ENCODE data around the gene LLGL2. TPM values are rescaled to one million over a fixed set of nuclear protein-coding genes. Genes with fewer than 3 reads are reported as not detected.

The LLGL2 gene
- total RNA-seq, 4 donors from 2014 or later: 0.78 to 7.1 (median 1.4) TPM

DNA sequence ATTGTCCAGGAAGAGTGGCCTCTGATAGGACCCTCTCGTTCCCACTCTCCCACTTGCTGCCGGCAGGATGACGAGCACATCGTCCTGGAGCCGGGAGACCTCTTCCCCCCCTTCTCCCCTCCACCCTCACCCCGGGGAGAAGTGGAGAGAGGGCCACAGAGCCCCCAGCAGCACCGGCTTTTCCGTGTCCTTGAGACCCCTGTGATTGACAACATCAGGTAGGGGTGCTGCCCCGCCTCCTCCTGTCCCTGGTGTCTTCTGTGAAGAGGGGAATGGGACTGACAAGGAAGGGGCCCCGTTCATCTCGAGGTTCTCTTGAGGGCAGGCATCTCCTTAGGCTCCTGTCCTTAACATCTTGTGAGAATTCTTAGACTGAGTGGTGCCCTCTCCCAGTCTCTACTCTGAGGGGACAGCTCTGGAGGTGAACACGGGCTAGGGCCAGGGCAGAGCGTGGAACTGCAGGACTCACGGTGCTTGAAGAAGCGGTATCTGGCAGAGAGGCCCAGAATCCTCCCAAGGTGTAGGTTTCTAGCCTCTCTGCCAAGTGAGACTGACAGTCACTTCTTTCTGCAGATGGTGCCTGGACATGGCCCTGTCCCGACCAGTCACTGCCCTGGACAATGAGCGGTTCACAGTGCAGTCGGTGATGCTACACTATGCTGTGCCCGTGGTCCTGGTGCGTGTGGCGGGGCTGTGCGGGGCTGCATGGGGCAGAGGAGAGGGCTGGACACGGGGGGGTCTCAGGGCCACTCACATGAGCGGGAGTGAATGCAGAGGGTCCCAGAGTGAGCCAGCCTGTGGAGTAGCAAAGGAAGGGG is 36.6 kb upstream of the LLGL2 start:
- Histone ChIP-seq H3K36me3 (peaks cover 0 to 29% of the 10 kb centered on the region in 2 donors), H3K9me3 (no peaks in the 10 kb centered on the region), H3K4me1 (peaks cover 67 to 73% of the 10 kb centered on the region in 2 donors), H3K4me3 (no peak overlapping the region), H3K27ac (peak overlapping the region; percentile 58 to 76 (median 72)), H3K27me3 (no peaks in the 10 kb centered on the region)
- intact Hi-C loops (cut with DNase I; ENCODE audit: low total_unique reads) (no loop called here), in situ Hi-C loops (cut with MboI; ENCODE audit: low sequenced_read_pairs in 4 of 4) (no loop called here)
- peak in 1 of 2 donors; percentile 52 for DNase-seq
- peak; percentile 51 to 68 for ATAC-seq
- TF ChIP-seq POLR2A (IDR thresholded peaks at IDR 0.05): no peak
- TF ChIP-seq, protein P1, sequence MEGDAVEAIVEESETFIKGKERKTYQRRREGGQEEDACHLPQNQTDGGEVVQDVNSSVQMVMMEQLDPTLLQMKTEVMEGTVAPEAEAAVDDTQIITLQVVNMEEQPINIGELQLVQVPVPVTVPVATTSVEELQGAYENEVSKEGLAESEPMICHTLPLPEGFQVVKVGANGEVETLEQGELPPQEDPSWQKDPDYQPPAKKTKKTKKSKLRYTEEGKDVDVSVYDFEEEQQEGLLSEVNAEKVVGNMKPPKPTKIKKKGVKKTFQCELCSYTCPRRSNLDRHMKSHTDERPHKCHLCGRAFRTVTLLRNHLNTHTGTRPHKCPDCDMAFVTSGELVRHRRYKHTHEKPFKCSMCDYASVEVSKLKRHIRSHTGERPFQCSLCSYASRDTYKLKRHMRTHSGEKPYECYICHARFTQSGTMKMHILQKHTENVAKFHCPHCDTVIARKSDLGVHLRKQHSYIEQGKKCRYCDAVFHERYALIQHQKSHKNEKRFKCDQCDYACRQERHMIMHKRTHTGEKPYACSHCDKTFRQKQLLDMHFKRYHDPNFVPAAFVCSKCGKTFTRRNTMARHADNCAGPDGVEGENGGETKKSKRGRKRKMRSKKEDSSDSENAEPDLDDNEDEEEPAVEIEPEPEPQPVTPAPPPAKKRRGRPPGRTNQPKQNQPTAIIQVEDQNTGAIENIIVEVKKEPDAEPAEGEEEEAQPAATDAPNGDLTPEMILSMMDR (IDR thresholded peaks at IDR 0.05 in 4 of 5, conservative IDR thresholded peaks at IDR 0.05 in 1 of 5): no peak

DNA sequence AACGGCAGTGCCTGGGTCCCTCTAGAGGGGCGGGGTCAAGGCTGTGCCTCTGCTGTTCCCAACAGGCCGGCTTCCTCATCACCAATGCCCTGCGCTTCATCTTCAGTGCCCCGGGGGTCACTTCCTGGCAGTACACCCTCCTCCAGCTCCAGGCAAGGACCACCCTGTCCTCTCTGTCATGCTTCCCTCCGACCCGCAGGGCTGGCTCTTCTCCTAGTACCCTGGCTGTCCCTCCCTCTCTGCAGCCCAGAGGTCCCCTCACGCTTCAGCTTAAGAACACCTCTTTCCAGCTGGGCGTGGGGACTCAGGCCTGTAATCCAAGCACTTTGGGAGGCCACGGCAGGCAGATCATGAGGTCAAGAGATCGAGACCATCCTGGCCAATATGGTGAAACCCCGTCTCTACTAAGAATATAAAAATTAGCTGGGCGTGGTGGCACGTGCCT is 36.0 kb upstream of the LLGL2 start:
- Histone ChIP-seq H3K4me1 (peaks cover 63 to 68% of the 10 kb centered on the region in 2 donors), H3K27ac (peak overlapping the region; percentile 58 to 76 (median 72)), H3K27me3 (no peaks in the 10 kb centered on the region), H3K9me3 (no peaks in the 10 kb centered on the region), H3K36me3 (peaks cover 0 to 35% of the 10 kb centered on the region in 2 donors), H3K4me3 (no peak overlapping the region)
- DNase-seq (no peak), ATAC-seq (no peak)
- no peak for TF ChIP-seq POLR2A (IDR thresholded peaks at IDR 0.05)
- TF ChIP-seq, protein P1 (IDR thresholded peaks at IDR 0.05 in 4 of 5, conservative IDR thresholded peaks at IDR 0.05 in 1 of 5): no peak
- in situ Hi-C loops (cut with MboI; ENCODE audit: low sequenced_read_pairs in 4 of 4): no loop called here
- intact Hi-C loops (cut with DNase I; ENCODE audit: low total_unique reads): no loop called here

DNA sequence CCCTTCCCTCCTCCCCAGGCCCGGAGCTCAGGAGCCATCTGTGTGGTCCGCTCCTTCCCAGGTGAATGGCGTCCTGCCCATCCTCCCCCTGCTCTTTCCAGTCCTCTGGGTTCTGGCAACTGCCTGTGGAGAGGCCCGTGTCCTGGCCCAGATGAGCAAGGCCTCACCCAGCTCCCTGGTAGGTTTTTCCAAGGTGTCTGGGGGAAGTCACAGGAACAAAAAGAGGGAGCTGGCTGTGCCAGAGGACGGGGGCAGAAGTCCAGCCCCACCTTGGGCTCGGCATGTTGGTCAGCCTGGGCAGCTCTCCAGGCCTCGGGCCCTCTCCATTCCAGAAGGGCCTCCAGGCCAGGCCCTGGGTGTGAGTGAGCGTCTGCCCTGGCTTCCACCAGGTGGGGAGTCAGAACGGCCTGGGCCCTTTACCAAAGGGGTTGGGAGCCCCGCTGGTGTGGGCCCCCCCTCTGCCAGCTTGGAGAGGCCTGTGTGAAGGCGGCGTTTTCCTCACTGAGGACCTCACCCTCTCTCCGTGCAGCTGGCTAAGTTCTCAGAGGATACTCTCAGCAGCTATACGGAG is 35.2 kb upstream of the LLGL2 start:
- ATAC-seq: peak; percentile 42 to 61

DNA sequence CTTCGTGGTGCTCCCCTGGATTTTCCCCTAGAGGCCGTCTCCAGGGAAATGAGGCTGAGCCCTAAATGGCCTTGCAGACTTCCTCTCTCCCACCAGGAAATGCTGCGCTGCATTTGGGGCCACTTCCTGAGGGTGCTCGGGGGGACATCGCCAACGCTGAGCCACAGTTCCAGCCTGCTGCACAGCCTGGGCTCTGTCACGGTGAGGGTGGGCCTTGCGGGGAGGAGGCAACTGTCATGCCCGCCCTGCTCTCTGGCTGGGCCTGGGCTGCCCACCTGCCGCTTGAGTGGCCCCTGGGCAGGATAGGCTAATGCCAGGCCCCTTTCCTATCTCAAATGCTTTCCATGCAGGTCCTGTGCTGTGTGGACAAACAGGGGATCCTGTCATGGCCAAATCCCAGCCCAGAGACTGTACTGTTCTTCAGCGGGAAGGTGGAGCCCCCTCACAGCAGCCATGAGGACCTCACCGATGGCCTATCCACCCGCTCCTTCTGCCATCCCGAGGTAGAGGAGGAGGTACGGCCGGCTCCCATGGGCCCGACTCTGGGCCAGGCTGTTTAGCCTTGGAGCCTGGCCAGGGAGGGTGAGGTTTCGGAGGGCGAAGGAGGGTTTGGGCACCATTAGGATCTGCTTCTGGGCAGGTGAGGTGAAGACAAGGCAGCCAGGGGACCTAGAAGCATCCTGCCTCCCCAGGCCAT is 34.4 kb upstream of the LLGL2 start:
- Histone ChIP-seq H3K4me3 (no peak overlapping the region), H3K4me1 (peaks cover 48 to 52% of the 10 kb centered on the region in 2 donors), H3K27me3 (no peaks in the 10 kb centered on the region), H3K36me3 (peaks cover 0 to 51% of the 10 kb centered on the region in 2 donors), H3K27ac (peak overlapping the region; percentile 58 to 76 (median 72)), H3K9me3 (no peaks in the 10 kb centered on the region)
- in situ Hi-C loops (cut with MboI; ENCODE audit: low sequenced_read_pairs in 4 of 4): loop anchor here in 1 of 4 donors (10.0 kb wide), 1 partner anchor 56 kb away; no protein-coding TSS in a partner anchor
- intact Hi-C loops (cut with DNase I; ENCODE audit: low total_unique reads): no loop called here
- ATAC-seq (no peak), DNase-seq (no peak)
- TF ChIP-seq, protein P1 (IDR thresholded peaks at IDR 0.05 in 4 of 5, conservative IDR thresholded peaks at IDR 0.05 in 1 of 5): no peak
- TF ChIP-seq POLR2A (IDR thresholded peaks at IDR 0.05): no peak

More for the DNA sequence above, 35.2 kb upstream of the LLGL2 start:
- TF ChIP-seq, protein P1 (IDR thresholded peaks at IDR 0.05 in 4 of 5, conservative IDR thresholded peaks at IDR 0.05 in 1 of 5): no peak
- TF ChIP-seq POLR2A (IDR thresholded peaks at IDR 0.05): no peak
- in situ Hi-C loops (cut with MboI; ENCODE audit: low sequenced_read_pairs in 4 of 4): loop anchor here in 1 of 4 donors (10.0 kb wide), 1 partner anchor 55 kb away; no protein-coding TSS in a partner anchor
- peak overlapping the region; percentile 58 to 76 (median 72) for H3K27ac ChIP-seq
- intact Hi-C loops (cut with DNase I; ENCODE audit: low total_unique reads): no loop called here
- H3K36me3 ChIP-seq: peaks cover 0 to 42% of the 10 kb centered on the region in 2 donors
- H3K4me1 ChIP-seq: peaks cover 56 to 61% of the 10 kb centered on the region in 2 donors
- H3K27me3 ChIP-seq: no peaks in the 10 kb centered on the region
- no peak overlapping the region for H3K4me3 ChIP-seq
- H3K9me3 ChIP-seq: no peaks in the 10 kb centered on the region
- peak; percentile 26 to 74 for DNase-seq
